Osteoblast (primary cell): ENCODE data around the gene GAMT. TPM values are rescaled to one million over a fixed set of nuclear protein-coding genes. Genes with fewer than 3 reads are reported as not detected.

Source experiments
- DNase-seq: peaks from one replicate; pipeline ENCODE4 v3.0.0; 2011; ENCODE audit warnings: low spot score, mixed read lengths; ENCODE audit not compliant: insufficient read length; ENCODE audit errors: missing footprints
- H2AFZ ChIP-seq: 2 replicates; pipeline ENCODE4 v1.6.0; 2011; ENCODE audit warnings: mild to moderate bottlenecking, low read length
- H3K27ac ChIP-seq: 2 replicates; pipeline ENCODE4 v1.5.1; 2011; ENCODE audit warnings: mild to moderate bottlenecking, low read depth, low read length, moderate library complexity
- H3K27me3 ChIP-seq: 2 replicates; pipeline ENCODE4 v1.6.0; 2012; ENCODE audit warnings: mild to moderate bottlenecking, control low read depth, inconsistent platforms, low read length, moderate library complexity; ENCODE audit not compliant: insufficient read depth
- H3K36me3 ChIP-seq: 2 replicates; pipeline ENCODE4 v1.5.1; 2011; ENCODE audit warnings: mild to moderate bottlenecking, low read length, control low read depth, moderate library complexity; ENCODE audit not compliant: insufficient read depth
- H3K4me1 ChIP-seq: 2 replicates; pipeline ENCODE4 v1.5.1; 2011; ENCODE audit warnings: mild to moderate bottlenecking, low read length, control low read depth, moderate library complexity; ENCODE audit not compliant: insufficient read depth
- H3K4me2 ChIP-seq: 2 replicates; pipeline ENCODE4 v1.6.0; 2011; ENCODE audit warnings: mild to moderate bottlenecking, low read length; ENCODE audit not compliant: insufficient read depth
- H3K4me3 ChIP-seq: fragments of 200-600 bp; sonication (generic); 3 replicates; pipeline ENCODE4 v1.5.1; 2012; ENCODE audit warnings: mild to moderate bottlenecking, low read length, inconsistent platforms; ENCODE audit not compliant: insufficient read depth
- H3K79me2 ChIP-seq: 2 replicates; pipeline ENCODE4 v1.6.0; 2012; ENCODE audit warnings: mild to moderate bottlenecking, low read length, control low read depth, inconsistent platforms; ENCODE audit not compliant: insufficient read depth
- H3K9me3 ChIP-seq: 2 replicates; pipeline ENCODE4 v1.5.1; 2011; ENCODE audit warnings: low read depth, low read length, control low read depth
- H4K20me1 ChIP-seq: 2 replicates; pipeline ENCODE4 v1.6.0; 2012; ENCODE audit warnings: mild to moderate bottlenecking, low read length, control low read depth; ENCODE audit not compliant: insufficient read depth
- total RNA-seq: library from RNA; depleted of rRNA; stranded (reverse); fragments of >200 nt; gene quantifications from 2 replicates; pipeline ENCODE4 v1.2.3, GENCODE V29; 2012
- TF ChIP-seq, protein P1 (sequence below): IDR thresholded peaks from 2 replicates; pipeline ENCODE4 v1.5.1; 2011; ENCODE audit warnings: mild to moderate bottlenecking, low read depth, low read length, moderate library complexity; ENCODE audit errors: extremely low read depth

The GAMT gene
- total RNA-seq, 1 donor = 25.0 TPM

DNA sequence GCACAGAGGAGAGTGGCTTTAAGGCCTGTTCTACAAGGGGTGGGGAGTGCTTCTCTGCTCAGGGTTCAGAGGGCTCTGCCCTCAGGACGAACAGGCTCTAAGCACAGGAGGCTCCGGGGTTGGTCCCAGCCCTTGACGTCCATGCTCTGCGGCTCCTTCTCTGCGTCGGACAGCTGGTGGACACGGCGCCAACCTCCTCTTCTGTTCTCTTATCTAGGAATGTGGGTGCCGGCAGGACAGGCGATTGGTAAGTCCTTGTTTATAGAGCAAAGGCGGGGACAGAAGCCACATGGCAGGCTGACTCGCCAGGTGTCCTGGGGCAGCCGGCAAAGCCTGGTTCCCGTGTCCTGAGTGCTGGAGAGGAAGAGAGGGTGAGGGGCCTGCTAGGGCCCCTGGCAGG, 28.4 kb upstream of the GAMT start:
- peaks cover 29% of the 10 kb centered on the region for H4K20me1 ChIP-seq
- TF ChIP-seq, protein P1, sequence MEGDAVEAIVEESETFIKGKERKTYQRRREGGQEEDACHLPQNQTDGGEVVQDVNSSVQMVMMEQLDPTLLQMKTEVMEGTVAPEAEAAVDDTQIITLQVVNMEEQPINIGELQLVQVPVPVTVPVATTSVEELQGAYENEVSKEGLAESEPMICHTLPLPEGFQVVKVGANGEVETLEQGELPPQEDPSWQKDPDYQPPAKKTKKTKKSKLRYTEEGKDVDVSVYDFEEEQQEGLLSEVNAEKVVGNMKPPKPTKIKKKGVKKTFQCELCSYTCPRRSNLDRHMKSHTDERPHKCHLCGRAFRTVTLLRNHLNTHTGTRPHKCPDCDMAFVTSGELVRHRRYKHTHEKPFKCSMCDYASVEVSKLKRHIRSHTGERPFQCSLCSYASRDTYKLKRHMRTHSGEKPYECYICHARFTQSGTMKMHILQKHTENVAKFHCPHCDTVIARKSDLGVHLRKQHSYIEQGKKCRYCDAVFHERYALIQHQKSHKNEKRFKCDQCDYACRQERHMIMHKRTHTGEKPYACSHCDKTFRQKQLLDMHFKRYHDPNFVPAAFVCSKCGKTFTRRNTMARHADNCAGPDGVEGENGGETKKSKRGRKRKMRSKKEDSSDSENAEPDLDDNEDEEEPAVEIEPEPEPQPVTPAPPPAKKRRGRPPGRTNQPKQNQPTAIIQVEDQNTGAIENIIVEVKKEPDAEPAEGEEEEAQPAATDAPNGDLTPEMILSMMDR = no peak
- H3K27me3 ChIP-seq = no peaks in the 10 kb centered on the region
- no peak overlapping the region for H3K27ac ChIP-seq
- H3K4me1 ChIP-seq = no peaks in the 10 kb centered on the region
- H2AFZ ChIP-seq = no peak overlapping the region
- no peaks in the 10 kb centered on the region for H3K9me3 ChIP-seq
- H3K4me3 ChIP-seq = no peak overlapping the region
- peak; percentile 90 for DNase-seq
- H3K36me3 ChIP-seq = peaks cover 67% of the 10 kb centered on the region
- peaks cover 55% of the 10 kb centered on the region for H3K79me2 ChIP-seq
- H3K4me2 ChIP-seq = no peak overlapping the region

DNA sequence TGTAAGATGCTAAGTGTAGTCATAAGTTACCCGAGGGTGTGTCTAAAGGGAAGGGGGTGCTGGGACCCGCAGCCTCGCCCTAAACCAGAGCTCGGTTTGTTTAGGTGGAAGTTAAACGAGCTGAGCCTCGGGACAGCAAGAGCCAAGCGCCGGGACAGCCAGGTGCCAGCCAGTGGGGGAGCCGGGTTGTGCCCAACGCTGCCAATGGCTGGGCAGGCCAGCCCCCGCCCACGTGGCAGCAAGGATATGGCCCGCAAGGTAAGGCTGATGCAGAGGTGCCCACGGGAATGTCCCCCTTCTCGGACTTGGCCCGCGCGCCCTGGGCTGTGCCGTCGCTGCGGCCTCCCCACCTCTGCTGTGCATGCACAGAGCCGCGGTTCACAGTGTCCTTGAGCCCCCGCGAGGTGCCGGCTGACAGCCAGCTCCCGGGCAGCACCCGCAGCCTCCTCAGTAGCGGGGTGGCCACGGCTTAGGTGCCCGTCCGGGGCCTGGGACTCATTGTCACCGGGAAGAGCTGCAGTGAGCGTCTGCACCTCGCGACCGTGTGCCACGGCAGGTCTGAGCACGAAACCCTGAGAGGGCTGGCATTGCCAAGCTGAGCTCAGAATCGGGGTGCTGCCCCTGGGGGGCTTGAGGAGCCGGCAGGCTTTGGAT, 27.5 kb upstream of the GAMT start:
- Histone ChIP-seq H4K20me1 (peaks cover 33% of the 10 kb centered on the region), H2AFZ (no peak overlapping the region), H3K4me2 (no peak overlapping the region), H3K79me2 (peaks cover 60% of the 10 kb centered on the region), H3K27me3 (no peaks in the 10 kb centered on the region), H3K9me3 (no peaks in the 10 kb centered on the region), H3K36me3 (peaks cover 69% of the 10 kb centered on the region), H3K27ac (no peak overlapping the region), H3K4me1 (no peaks in the 10 kb centered on the region), H3K4me3 (no peak overlapping the region)
- TF ChIP-seq, protein P1 = no peak
- no peak for DNase-seq

DNA sequence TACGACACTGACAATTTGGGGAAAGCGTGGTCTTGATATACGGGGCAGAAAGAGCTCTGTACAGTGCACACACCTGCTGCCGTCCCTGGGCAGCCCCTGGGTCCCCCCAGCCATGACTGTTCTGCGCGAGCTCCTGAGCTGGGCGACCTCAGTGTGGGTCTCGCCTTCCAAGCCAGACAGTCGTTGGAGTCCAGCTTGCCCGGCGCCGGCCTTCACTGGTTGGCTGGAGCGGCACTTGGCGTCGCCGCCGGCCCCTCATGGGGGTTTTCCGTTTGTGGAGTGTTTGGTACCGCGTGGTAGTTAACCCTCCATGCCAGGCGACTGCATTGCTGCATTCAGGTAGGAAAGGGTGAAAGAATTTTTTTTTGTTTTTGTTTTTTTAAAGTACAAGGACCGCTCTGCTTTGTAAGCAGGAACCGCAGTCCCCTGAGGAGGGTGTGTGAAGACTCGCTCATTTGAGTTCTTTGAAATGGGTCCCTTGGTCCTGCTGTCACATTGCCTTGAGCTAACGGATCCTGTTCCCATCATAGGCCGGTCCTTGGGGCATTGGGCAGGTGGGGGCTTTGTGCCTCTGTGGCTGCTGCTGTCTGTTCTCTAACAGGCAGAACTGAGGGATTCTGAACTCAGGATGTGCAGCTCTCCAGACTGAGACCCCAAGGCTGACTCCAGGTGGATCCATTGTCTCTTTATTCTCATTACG, 26.0 kb upstream of the GAMT start:
- DNase-seq = no peak
- TF ChIP-seq, protein P1 = no peak

DNA sequence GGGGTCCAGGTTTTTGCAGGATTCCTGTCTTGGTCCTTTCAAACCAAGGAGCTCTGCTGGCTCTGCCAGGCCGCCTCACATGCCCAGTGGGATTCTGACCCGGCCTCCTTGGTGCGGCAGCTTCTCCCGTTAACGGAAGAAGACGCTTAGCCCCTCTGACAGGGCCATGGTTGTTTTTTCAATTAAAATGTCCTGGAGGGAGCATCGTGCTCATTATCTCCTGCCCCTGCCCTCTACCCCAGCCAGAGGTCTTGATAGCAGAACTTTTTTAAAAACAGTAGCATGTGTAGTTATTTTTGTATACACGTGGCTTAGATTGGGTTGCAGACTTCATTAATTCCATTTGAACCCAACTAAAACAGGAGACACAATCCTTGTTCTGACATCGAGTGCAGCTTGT, 25.4 kb upstream of the GAMT start:
- Histone ChIP-seq H3K36me3 (peaks cover 68% of the 10 kb centered on the region), H2AFZ (no peak overlapping the region), H3K4me3 (no peak overlapping the region), H3K9me3 (no peaks in the 10 kb centered on the region), H3K4me2 (no peak overlapping the region), H3K4me1 (no peaks in the 10 kb centered on the region), H3K27ac (no peak overlapping the region), H4K20me1 (peaks cover 36% of the 10 kb centered on the region), H3K79me2 (peaks cover 69% of the 10 kb centered on the region), H3K27me3 (no peaks in the 10 kb centered on the region)
- DNase-seq = no peak
- TF ChIP-seq, protein P1 = no peak

More for the DNA sequence above, 26.0 kb upstream of the GAMT start:
- Histone ChIP-seq H3K27ac (no peak overlapping the region), H3K27me3 (no peaks in the 10 kb centered on the region), H3K36me3 (peaks cover 71% of the 10 kb centered on the region), H3K4me1 (no peaks in the 10 kb centered on the region), H2AFZ (no peak overlapping the region), H4K20me1 (peaks cover 36% of the 10 kb centered on the region), H3K79me2 (peaks cover 66% of the 10 kb centered on the region), H3K9me3 (no peaks in the 10 kb centered on the region), H3K4me2 (no peak overlapping the region), H3K4me3 (no peak overlapping the region)
